ENCODE data around the gene SERTAD4.

The SERTAD4 gene

DNA sequence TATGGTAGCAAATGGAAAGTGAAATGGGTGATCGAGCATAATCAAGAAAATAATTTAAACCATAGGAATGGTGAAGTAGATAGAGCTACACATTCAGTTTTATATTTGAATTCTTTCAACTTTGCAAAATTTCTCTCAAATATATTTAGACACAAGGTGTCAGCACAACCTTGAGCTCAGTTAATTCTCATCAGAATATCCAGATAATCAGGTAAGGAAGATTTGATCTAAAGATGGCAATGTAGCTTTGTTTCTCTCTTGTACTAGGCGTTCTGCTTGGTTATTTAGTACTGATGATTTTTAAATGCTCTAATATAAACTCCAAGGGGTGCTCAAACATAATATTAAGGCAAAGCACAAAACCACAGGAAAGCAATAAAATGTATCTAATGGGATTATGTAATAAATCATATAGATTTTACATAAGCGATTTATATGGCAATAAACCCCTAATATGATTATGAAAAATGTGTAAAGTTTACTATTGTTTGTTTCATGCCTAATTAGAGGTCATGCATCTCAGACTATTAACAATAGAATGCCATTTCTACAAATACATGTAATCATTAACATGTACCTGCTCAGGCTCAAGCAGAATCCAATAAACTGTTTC is 32.4 kb upstream of the SERTAD4 start:
- TF ChIP-seq, protein P1, sequence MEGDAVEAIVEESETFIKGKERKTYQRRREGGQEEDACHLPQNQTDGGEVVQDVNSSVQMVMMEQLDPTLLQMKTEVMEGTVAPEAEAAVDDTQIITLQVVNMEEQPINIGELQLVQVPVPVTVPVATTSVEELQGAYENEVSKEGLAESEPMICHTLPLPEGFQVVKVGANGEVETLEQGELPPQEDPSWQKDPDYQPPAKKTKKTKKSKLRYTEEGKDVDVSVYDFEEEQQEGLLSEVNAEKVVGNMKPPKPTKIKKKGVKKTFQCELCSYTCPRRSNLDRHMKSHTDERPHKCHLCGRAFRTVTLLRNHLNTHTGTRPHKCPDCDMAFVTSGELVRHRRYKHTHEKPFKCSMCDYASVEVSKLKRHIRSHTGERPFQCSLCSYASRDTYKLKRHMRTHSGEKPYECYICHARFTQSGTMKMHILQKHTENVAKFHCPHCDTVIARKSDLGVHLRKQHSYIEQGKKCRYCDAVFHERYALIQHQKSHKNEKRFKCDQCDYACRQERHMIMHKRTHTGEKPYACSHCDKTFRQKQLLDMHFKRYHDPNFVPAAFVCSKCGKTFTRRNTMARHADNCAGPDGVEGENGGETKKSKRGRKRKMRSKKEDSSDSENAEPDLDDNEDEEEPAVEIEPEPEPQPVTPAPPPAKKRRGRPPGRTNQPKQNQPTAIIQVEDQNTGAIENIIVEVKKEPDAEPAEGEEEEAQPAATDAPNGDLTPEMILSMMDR (IDR thresholded peaks at IDR 0.05): no peak
- DNase-seq (ENCODE audit: low spot score): no peak
- H3K27ac ChIP-seq: no peak overlapping the region
- H3K4me3 ChIP-seq: no peak overlapping the region

DNA sequence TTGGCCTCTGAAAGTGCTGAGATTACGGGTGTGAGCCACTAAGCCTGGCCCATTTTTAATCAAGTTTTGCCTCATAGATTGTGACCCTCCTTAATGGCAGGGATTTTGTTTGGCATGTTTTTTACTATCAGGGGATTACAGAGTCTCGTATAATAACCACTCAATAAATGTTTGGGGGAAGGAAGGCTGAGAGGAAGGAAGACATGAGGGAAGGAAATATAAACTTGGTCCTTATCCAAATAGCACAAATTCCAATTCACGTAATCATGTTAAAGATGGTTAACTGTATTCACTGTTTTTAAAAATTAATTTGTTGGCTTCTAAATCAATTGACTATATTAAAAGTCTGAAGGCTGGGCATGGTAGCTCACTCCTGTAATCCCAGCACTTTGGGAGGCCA is 30.9 kb upstream of the SERTAD4 start:
- TF ChIP-seq, protein P1 (IDR thresholded peaks at IDR 0.05): no peak
- H3K4me3 ChIP-seq: no peak overlapping the region
- DNase-seq (ENCODE audit: low spot score): no peak
- H3K27ac ChIP-seq: no peak overlapping the region

DNA sequence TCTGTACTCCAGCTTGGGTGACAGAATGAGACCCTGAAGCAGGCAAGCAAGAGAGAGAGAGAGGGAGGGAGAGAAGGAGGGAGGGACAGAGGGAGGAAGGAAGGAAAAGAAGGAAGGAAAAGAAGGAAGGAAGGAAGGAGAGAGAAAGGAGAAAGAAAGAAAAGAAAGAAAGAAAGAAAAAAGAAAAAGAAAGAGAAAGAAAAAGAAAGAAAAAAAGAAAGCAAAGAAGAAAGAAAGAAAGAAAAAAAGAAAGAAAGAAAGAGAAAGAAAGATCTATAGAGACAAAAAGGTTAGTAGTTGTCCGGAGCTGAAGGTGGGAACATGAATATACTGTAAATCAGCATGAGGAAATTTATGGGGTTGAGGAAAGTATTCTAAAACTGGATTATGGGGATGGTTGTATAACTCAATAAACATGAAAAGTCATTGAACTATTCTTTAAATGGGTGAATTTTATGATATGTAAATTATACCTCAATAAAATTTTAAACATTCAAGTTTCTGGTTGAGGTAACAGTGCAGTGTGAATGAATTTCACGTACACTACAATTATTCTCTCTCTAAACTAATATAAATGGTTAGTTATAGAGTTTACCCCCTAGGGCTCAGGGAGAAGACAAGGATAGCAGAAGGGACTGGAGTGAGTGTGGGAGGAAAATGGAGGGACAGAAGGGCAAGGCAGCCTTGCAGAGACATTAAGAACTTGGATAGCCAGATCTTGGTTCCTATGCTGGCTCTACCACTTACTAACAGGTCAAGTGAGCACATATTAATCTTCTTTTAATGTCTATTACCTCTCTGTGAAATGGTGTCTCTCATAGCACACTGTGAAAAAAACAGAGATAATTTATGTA is 24.8 kb upstream of the SERTAD4 start:
- TF ChIP-seq, protein P1 (IDR thresholded peaks at IDR 0.05): no peak
- no peak for DNase-seq (ENCODE audit: low spot score)
- Histone ChIP-seq H3K27ac (no peak overlapping the region), H3K4me3 (no peak overlapping the region)

DNA sequence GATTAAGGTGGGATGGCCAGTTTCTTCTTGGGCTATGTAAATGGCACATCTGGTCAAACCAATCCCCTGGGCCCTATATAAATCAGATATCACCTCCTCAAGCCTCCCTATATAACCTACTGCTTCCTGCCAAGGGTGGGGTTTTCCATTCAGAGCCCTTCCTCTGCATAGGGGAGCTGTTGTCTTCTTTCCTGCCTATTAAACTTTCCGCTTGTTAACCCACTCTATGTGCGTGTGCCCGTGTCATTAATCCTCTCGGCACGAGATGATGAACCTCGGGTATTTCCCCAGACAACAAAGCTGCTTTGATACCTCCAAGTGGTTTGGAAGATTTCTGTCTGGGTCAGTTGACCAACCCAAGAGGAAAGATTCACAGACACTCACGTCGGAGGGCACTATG is 19.3 kb upstream of the SERTAD4 start:
- DNase-seq (ENCODE audit: low spot score): no peak
- TF ChIP-seq, protein P1 (IDR thresholded peaks at IDR 0.05): no peak
- no peak overlapping the region for H3K4me3 ChIP-seq
- no peak overlapping the region for H3K27ac ChIP-seq

DNA sequence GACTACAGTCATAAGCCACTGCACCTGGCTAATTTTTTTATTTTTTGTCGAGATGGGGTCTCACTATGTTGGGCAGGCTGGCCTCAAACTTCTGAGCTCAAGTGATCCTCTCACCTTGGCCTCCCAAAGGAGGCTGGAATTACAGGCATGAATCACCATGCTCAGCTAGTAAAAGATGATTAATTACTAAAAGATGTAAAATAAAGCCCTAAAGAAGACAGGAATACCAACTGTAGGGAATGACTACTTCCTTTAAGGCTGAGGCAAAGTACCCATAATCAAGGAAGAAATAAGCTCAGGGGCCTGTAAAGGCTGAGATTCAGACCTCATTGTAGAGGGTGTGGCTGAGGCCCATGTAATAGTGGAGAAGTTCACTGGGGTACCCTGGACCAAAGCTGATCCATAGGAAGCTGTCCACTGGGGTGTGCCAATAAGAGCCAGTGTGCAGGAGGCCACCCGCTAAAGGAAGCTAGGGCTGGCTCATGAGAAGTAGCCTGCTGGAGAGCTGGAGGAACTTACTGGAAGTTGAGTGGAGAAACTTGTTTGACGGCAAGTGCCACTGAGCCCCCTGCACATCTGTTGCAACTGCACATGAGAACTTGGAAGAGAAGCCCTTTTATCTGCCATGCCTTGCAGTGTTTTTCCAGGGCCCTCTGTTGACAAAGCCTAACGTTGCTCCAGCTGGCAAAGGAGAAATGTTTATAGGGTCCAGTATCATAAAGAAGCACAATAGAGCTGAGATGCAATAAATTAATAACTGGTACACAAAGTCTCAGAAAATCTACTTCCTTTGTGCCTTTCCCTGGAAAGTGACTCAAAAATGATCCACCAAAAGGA is 17.8 kb upstream of the SERTAD4 start:
- no peak overlapping the region for H3K4me3 ChIP-seq
- TF ChIP-seq, protein P1 (IDR thresholded peaks at IDR 0.05): no peak
- DNase-seq (ENCODE audit: low spot score): no peak
- H3K27ac ChIP-seq: no peak overlapping the region

DNA sequence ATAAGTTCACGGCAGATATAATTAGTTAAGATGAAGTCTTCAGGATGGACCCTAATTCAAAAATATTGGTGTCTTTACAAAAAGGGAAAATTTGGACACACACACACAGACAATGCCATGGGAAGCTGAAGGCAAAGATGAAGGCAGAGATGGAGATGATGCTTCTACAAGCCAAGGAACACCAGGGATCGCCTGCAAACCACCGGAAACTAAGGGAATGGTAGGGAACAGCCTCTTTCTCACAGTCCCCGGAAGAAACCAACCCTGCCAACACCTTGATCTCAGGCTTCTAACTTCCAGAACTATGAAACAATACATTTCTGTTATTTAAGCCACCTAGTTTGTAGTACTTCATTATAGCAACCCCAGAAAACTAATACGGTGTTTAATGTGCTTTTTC is 15.1 kb upstream of the SERTAD4 start:
- no peak overlapping the region for H3K4me3 ChIP-seq
- DNase-seq (ENCODE audit: low spot score): no peak
- TF ChIP-seq, protein P1 (IDR thresholded peaks at IDR 0.05): no peak
- no peak overlapping the region for H3K27ac ChIP-seq
